Osteoblast (primary cell): ENCODE measurements around the gene MEF2C. TPM values are rescaled to one million over a fixed set of nuclear protein-coding genes. Genes with fewer than 3 reads are reported as not detected.

ENCODE experiments used
- DNase-seq: peaks from one replicate; pipeline ENCODE4 v3.0.0; 2011; ENCODE audit warnings: low spot score, mixed read lengths; ENCODE audit not compliant: insufficient read length; ENCODE audit errors: missing footprints
- H2AFZ ChIP-seq: 2 replicates; pipeline ENCODE4 v1.6.0; 2011; ENCODE audit warnings: mild to moderate bottlenecking, low read length
- H3K27ac ChIP-seq: 2 replicates; pipeline ENCODE4 v1.5.1; 2011; ENCODE audit warnings: mild to moderate bottlenecking, low read depth, low read length, moderate library complexity
- H3K27me3 ChIP-seq: 2 replicates; pipeline ENCODE4 v1.6.0; 2012; ENCODE audit warnings: mild to moderate bottlenecking, control low read depth, inconsistent platforms, low read length, moderate library complexity; ENCODE audit not compliant: insufficient read depth
- H3K36me3 ChIP-seq: 2 replicates; pipeline ENCODE4 v1.5.1; 2011; ENCODE audit warnings: mild to moderate bottlenecking, low read length, control low read depth, moderate library complexity; ENCODE audit not compliant: insufficient read depth
- H3K4me1 ChIP-seq: 2 replicates; pipeline ENCODE4 v1.5.1; 2011; ENCODE audit warnings: mild to moderate bottlenecking, low read length, control low read depth, moderate library complexity; ENCODE audit not compliant: insufficient read depth
- H3K4me2 ChIP-seq: 2 replicates; pipeline ENCODE4 v1.6.0; 2011; ENCODE audit warnings: mild to moderate bottlenecking, low read length; ENCODE audit not compliant: insufficient read depth
- H3K4me3 ChIP-seq: fragments of 200-600 bp; sonication (generic); 3 replicates; pipeline ENCODE4 v1.5.1; 2012; ENCODE audit warnings: mild to moderate bottlenecking, low read length, inconsistent platforms; ENCODE audit not compliant: insufficient read depth
- H3K79me2 ChIP-seq: 2 replicates; pipeline ENCODE4 v1.6.0; 2012; ENCODE audit warnings: mild to moderate bottlenecking, low read length, control low read depth, inconsistent platforms; ENCODE audit not compliant: insufficient read depth
- H3K9me3 ChIP-seq: 2 replicates; pipeline ENCODE4 v1.5.1; 2011; ENCODE audit warnings: low read depth, low read length, control low read depth
- H4K20me1 ChIP-seq: 2 replicates; pipeline ENCODE4 v1.6.0; 2012; ENCODE audit warnings: mild to moderate bottlenecking, low read length, control low read depth; ENCODE audit not compliant: insufficient read depth
- total RNA-seq: library from RNA; depleted of rRNA; stranded (reverse); fragments of >200 nt; gene quantifications from 2 replicates; pipeline ENCODE4 v1.2.3, GENCODE V29; 2012
- TF ChIP-seq, protein P1 (sequence below): IDR thresholded peaks from 2 replicates; pipeline ENCODE4 v1.5.1; 2011; ENCODE audit warnings: mild to moderate bottlenecking, low read depth, low read length, moderate library complexity; ENCODE audit errors: extremely low read depth

Gene MEF2C
- total RNA-seq, 1 donor, result 13.4 TPM

DNA sequence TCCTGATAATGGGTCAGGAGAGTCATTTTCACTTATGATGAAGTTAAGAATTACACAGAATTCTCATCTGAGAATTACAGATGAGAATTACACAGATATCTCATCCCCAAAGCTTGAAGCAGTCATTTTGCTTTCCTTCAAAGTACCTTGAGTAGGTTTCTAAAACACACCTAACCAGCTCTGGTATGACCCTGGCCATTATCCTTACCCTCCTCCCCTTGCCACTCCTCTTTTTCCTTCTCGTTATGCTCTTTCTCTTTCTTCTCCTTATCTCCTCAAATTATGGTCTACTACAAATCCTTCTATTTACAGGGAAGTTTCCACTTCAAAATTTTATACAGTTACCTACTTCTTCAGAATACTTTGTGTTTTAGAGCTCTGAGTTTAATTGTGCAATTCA lies 44.5 kb downstream of the MEF2C start:
- Histone ChIP-seq H3K27ac (no peak overlapping the region), H3K4me2 (no peak overlapping the region), H3K36me3 (no peaks in the 10 kb centered on the region), H4K20me1 (no peaks in the 10 kb centered on the region), H2AFZ (no peak overlapping the region), H3K4me3 (no peak overlapping the region), H3K79me2 (peaks cover 3% of the 10 kb centered on the region), H3K27me3 (no peaks in the 10 kb centered on the region), H3K4me1 (peaks cover 16% of the 10 kb centered on the region), H3K9me3 (no peaks in the 10 kb centered on the region)
- no peak for DNase-seq
- TF ChIP-seq, protein P1, sequence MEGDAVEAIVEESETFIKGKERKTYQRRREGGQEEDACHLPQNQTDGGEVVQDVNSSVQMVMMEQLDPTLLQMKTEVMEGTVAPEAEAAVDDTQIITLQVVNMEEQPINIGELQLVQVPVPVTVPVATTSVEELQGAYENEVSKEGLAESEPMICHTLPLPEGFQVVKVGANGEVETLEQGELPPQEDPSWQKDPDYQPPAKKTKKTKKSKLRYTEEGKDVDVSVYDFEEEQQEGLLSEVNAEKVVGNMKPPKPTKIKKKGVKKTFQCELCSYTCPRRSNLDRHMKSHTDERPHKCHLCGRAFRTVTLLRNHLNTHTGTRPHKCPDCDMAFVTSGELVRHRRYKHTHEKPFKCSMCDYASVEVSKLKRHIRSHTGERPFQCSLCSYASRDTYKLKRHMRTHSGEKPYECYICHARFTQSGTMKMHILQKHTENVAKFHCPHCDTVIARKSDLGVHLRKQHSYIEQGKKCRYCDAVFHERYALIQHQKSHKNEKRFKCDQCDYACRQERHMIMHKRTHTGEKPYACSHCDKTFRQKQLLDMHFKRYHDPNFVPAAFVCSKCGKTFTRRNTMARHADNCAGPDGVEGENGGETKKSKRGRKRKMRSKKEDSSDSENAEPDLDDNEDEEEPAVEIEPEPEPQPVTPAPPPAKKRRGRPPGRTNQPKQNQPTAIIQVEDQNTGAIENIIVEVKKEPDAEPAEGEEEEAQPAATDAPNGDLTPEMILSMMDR, result no peak

- peaks cover 18% of the 10 kb centered on the region for H3K4me1 ChIP-seq
Measured at GRCh38 chr5:88837817-88838216, 45.2 kb downstream of the MEF2C start.

GRCh38 chr5:88837222-88837621 lies 45.8 kb downstream of the MEF2C start:
- Histone ChIP-seq H3K79me2 (peaks cover 3% of the 10 kb centered on the region), H3K4me2 (peak overlapping the region; percentile 87), H3K27ac (no peak overlapping the region), H3K9me3 (no peaks in the 10 kb centered on the region), H3K4me3 (no peak overlapping the region), H3K36me3 (no peaks in the 10 kb centered on the region), H4K20me1 (no peaks in the 10 kb centered on the region), H3K4me1 (peaks cover 15% of the 10 kb centered on the region), H2AFZ (no peak overlapping the region), H3K27me3 (no peaks in the 10 kb centered on the region)
- TF ChIP-seq, protein P1, result no peak
- DNase-seq, result no peak

More at GRCh38 chr5:88837817-88838216, 45.2 kb downstream of the MEF2C start:
- DNase-seq, result no peak
- Histone ChIP-seq H3K9me3 (no peaks in the 10 kb centered on the region), H3K27me3 (no peaks in the 10 kb centered on the region), H4K20me1 (no peaks in the 10 kb centered on the region), H2AFZ (no peak overlapping the region), H3K36me3 (no peaks in the 10 kb centered on the region), H3K4me3 (no peak overlapping the region), H3K4me2 (no peak overlapping the region), H3K79me2 (peaks cover 3% of the 10 kb centered on the region), H3K27ac (no peak overlapping the region)
- TF ChIP-seq, protein P1, result no peak

- peak overlapping the region; percentile 60 for H3K4me3 ChIP-seq
- peak overlapping the region; percentile 90 for H2AFZ ChIP-seq
- peak; percentile 41 for DNase-seq
- peaks cover 15% of the 10 kb centered on the region for H3K4me1 ChIP-seq
- H3K27ac ChIP-seq, result peak overlapping the region; percentile 87
- peaks cover 3% of the 10 kb centered on the region for H3K79me2 ChIP-seq
- H3K4me2 ChIP-seq, result peak overlapping the region; percentile 87
- no peaks in the 10 kb centered on the region for H3K27me3 ChIP-seq
- no peaks in the 10 kb centered on the region for H4K20me1 ChIP-seq
- TF ChIP-seq, protein P1, result no peak
- no peaks in the 10 kb centered on the region for H3K9me3 ChIP-seq
- no peaks in the 10 kb centered on the region for H3K36me3 ChIP-seq
Measured at GRCh38 chr5:88836195-88836838, 46.7 kb downstream of the MEF2C start.
